Measurements from ENCODE around the gene QPCTL.

Gene QPCTL

DNA sequence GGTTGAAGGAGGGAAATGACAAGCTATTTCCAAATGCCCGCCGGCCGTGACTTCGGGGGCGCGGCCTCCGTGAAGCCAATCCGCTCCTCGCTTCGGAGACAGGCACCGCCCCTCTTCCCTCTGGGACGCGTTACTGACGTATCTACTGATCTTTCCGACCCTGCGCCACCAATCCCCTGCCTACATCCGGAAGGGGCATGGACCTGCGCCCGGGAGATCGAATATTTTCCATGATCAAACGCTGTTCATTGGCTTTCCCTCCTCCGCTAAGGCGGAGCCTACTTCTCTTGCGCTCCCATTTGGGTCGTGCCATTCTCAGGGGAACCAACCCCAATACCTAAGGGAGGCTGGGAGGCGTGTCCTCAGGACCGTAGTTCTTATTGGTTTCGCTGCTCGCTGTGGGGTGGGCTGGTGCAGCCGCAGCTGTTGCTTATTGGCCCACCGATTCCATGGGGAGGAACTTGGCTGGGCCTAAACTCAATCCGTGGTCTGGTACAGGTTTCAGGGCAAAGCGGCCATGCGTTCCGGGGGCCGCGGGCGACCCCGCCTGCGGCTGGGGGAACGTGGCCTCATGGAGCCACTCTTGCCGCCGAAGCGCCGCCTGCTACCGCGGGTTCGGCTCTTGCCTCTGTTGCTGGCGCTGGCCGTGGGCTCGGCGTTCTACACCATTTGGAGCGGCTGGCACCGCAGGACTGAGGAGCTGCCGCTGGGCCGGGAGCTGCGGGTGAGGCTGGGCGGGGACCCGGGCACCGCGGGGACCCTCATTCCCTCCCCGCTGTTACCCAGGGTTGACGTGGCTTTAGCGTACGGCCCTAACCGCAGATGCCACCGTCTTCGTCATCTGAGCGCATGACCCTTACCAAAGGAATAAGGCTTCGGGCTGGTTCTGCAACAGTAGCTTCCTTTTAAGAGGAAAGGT is at the start of gene QPCTL:
Gene QPCTL (plus strand): TSS at position 480 of the 919 bp plus-strand sequence. CDS start 38 bp downstream, at position 518.
- DNase-seq: peak; percentile 95

DNA sequence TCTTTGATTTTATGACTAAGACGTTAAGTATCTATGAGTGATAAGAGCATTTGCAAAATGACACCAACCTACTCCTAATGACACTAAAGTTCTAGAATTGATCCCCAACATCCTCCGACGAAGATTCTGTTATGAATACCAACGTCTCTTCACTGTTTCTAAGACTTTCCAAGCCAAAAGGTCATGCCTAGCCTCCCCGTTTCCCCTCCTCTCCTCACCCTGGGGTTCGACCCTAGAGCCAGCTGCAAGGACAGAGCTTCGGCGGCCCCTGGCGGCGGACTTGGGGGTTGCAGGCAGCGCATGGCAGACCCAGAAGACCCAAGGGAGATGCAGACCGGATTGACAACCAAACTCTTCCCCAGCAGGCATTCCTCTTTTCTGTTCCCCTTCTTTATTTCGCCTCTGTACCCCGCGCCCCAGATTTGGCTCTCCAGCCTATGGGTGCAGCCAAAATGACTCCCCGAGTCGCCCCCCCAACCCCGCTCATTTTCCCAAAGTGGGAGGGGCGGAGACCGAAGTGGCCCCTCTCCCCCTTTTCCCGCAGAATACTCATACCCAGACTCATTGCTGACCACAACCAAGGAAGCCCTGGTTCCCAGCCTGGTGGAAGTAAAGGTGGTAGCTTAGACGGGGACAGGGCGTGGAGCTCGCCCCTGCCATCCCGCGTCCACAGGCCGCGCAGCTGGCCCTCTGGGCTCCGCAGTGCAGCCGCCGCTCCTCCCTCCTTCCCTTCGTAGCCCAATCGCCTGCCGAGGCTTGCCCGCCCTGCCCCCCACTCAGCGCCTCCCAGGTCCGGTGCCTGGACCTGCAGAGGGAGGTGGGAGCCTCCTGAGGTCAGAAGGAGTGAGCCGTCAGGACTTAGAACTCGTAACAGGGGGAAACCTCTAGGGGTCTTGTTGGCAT is 49.2 kb upstream of the QPCTL start:
- peak; percentile 82 for DNase-seq

DNA sequence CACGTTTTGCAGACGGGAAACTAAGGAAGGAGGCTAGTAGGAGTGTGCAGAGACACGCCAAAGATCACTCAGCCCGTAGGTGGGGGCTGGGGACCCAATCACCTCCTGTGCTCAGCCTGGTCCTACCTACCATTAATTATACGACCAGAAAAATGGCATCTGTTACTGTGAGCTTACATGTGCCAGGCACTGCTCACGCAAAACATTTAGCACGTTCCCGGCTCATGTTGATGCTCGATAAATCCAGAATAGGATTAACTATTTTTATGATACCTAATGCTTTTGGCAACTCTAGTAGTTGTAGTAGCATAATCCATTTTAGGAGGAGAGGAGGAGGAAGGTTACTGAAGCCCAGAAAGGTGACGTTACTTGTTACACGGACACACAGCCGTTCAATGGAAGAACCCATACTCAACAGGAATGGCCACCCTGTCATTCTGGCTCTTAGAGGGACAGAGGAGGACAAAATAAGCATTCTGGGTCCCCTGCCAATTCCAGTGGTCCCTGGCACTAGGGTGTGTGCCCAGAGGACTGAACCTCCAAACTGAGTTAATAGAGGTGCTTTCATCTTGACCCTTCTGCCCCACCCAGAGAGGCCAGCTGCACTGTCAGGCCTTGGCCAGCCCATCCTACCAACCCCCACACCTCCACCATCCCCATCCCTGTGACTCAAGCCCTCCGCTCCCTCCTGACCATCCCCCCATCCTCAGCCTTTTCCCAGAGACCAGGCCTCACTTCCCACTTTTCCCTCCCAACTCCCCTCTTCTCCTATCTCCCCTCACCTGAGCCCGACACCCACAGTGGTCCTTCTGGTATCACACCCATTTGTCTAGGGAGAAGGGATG is 48.3 kb upstream of the QPCTL start:
- DNase-seq: no peak

DNA sequence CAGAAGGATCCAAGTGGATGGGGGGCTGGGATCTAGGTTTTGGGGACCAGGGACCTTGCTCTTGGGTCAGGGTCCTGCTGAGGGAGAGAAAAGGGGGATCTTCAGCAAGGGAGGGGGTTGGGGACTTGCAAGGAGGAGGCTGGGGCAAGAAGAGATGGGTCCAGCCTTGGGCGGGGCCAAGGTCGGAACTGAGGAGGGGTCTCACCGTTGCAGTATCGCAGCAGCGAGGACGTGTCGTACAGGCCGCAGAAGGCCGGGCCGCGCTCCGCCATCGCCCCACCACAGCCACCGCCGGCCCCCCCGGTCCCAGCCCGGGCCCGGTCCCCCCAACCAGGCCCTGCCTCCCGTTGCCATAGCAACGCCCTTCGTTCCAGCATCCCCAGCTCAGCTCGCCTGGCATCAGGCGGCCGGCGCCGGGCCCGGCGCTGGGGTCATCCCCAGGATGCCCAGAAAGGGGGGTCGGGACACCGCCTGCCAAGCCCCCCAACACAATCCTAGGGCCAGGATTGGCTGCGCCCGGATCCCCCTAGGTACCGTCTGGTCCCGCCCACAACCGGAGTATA is 47.3 kb upstream of the QPCTL start:
- no peak for DNase-seq

DNA sequence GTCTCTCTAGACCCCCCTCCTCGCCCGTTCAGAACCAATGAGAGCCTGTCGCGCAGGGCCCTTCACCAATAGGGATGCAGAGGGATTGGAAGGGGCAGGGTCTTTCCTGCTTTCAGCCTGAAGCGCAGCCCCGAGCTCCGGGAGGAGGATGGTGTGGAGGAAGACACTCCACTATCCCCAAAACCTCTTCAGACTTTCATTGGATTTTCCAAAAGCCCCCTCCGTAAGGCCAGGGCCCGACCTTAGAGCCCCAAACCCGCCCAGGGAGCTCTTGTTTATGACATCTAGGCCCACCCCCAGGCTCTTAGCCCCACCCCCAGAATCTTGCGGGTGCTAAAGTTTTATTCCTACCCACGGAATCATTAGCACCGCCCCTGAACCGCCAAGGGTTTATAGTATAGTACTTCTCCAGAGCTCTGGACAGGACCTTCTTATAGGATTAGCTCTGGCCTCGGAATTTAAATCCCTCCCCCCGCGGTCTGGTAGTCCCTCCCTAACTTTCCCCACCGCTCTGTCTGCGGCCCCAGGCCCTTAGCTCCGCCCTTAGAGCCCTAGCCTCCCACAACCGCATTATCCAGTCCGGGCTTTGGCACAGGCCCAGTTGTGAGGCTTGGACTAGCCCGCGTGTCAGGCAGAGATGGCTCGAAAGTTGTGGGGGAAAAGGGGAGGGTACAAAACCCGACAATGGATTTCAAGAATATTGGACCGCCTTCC is 46.7 kb upstream of the QPCTL start:
- peak; percentile 52 for DNase-seq

DNA sequence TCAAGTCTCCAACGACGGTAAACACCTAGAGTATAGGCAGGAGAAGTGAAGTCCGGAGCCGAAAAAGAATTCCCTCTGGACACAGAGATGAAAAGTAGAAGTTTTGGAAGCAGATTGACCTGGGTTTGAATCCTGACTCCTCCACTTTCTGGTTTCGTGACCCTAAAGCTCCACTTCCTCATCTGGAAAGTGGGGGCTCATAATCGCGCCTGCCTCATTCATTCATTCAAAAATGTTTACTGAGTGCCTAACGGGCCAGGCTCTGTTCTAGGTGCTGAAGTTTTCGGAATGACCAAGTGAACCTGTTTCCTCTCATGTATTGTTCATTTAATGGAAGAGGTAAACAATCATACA is 46.1 kb upstream of the QPCTL start:
- no peak for DNase-seq

DNA sequence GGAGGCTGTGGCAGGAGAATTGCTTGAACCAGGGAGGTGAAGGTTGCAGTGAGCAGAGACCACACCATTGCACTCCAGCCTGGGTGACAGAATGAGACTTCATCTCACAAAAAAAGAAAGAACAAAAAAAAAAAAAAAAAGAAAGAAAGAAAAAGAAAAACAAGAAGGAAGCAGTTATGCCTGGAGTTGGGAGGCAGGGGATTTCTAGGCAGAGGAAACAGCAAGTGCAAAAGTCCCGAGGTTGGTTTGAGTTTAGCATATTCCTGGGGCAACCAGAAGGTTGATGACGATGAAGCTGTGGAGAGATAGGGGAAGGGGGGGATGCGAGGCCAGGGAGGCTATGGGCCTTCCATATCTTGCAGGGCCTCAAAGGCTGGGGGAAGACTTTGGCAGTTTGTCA is 41.7 kb upstream of the QPCTL start:
- DNase-seq: no peak

DNA sequence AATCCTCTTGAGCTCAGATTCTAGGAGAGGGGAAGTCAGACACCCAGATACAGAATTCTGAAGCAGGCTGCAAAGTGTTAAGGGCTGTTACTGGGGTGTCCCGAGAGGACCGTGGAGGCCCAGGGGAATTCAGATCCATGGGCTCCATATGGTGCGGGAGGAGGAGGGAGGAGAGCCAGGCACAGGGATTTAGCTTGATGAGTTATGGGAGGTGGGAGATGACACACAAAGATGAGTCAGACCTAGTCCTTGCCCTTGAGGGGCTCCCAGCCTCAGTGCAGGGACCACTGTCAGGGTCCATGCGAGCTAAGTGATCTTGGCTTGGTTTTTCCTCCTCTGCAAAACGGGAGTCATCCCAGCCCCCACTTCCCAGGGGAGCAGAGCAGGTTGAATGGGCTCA is 38.8 kb upstream of the QPCTL start:
- no peak for DNase-seq

DNA sequence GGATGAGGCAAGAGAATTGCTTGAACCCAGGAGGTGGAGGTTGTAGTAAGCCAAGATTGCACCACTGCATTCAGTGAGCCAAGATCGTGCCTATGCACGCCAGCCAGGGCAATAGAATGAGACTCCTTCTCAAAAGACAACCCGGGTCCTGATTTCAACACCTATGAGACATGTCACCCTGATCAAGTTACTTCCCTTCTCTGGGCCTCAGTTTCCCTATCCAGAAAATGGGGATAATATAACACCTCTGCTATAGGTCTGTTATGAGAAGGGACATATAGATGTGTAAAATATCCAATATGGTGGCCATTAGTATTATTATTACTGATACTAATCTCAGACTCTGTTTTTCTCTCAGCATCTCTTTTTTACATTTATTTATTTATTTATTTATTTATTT is 37.4 kb upstream of the QPCTL start:
- DNase-seq: no peak

DNA sequence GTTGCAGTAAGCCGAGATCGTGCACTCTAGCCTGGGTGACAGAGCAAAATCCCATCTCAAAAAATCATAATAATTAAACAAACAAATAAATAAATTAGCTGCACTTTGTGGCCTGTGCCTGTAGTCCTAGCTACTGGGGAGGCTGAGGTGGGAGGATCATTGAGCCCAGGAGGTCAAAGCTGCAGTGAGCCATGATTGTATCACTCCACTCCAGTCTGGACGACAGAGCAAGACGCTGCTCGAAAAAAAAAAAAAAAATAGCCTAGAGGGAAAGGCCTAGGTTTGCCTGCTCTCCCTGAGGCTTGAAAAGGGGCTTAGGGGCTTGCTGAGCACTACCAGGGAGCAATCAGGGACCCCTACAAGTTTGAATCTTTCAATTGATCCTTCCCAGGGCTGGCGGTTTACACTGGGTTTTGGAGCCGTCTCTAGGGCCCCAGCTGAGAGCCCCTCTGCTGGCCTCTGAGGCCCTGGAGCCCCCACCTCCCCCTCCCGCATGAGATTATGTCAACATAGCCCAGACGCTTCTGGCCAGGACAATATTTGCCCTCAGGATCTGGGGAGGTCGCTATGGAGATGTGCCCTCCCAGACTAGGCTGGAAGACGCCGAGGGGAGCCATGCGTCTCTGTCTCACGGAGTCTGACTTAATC is 34.8 kb upstream of the QPCTL start:
- no peak for DNase-seq

DNA sequence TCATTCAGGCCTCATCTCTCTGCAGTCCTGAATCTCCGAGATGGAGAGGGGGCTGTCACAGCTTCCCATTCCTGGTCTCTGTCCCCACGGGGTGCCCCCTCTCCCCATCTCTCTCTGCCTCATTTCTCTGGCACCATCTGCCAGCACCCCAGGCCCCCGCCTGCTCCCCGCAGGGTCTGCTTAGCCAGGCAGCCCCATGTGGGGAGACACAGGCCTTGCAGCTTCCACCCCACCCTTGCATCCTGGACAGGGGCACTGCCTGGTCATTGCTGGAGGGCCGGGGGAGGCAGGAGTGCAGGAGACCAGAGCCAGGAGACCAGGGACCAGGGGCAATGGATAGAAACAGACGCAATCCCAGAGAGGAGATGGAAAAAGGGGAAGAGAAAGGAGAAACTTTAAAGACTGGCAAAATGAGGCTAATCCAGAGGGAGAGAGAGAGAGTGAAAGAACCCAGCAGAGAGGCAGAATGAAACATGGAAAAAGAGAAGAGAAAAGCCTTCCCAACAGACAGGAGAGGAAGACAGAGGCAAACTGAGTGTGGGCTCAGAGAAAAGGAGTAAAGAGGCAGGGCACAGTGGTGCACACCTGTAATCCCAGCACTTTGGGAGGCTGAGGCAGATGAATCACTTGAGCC is 33.3 kb upstream of the QPCTL start:
- no peak for DNase-seq

DNA sequence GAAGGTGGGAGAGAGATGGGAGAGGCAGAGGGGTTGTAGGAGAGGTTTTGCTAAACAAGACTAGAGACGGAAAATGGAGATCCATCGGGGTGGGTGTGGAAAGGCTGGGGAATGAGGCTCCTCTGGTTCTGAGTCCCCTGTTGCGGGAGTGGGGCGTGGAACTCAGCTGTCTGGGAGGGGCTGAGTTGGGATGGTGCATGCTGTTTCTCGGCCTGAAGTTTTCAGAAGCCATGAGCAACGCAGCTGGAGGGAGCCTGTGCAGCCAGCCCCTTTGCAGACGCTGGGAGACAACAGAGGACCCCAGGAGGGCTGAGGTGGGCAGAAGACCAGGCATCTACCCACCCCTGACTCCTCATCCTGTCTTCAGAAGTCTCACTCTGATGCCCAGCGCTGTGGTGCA is 31.8 kb upstream of the QPCTL start:
- no peak for DNase-seq

DNA sequence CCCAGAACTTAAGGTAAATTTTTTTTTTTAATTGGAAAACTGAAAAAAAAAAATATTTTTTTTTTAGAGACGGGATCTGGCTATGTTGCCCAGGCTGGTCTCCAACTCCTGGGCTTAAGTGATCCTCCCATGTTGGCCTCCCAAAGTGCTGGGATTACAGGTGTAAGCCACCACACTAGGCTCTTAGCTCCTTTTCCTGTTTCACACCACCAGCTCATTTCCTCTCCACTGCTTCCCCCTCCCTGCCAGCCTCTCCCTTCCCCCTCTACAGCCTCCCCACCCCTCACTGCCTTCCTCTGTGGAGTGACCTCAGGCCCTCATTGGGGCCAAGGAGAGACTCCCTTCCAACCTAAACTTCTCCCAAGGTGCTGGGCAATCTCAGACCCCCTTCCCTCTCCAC is 28.7 kb upstream of the QPCTL start:
- no peak for DNase-seq

DNA sequence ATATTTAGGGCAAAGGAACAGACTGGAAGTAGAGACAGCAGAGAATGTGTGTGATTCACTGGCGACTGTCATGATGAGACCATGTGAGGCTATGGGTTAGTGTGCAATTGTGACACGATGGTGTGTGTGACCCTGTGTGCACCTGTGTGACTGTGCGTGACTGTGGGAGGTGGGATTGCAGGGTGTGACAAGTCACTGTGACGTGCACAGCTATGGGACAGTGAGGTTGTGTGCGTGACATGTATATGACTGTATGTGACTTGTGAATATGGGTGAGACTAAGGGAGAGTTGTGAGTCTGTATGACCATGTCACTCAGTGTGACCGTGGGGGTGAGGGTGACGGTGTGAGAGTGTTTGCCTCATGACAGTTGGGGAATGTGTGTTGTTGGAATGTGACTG is 27.9 kb upstream of the QPCTL start:
- no peak for DNase-seq

DNA sequence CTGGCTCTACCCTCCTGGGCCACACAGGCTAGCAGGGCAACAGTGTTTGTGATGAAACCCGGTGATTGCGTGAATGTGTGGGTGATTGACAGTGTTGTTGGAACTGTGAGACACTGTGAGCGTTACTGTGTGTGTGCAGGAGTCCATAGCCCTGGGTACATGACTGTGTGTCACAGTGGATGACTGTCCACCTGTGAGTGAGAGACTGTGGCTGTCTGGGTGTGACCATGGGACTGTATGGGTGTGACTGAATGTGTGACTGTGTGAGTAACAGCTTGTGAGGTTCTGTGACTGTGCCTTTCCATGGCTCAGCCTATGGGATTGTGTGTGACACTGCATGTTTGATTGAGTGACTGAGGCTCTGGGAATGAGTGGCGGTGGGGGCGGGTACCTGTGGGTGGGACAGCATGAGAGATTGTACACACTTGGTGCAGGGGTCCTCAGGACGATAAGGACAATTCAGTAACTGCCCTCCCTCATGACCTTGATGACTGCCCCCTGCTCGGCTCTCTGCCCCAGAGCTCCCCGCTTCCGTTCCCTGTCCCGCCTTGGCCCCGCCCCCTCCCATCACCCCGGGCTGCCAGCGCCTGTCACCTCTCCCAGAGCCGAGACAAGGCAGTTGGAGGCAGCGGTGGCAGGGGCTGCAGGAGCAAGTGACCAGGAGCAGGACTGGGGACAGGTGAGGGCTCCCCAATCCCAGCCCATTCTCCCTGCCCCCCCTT is 24.7 kb upstream of the QPCTL start, which contains the start of gene GIPR:
Gene GIPR (plus strand): TSS at position 602 of the 722 bp plus-strand sequence. CDS start 1,300 bp downstream, outside the sequence.
- DNase-seq: peak; percentile 35

DNA sequence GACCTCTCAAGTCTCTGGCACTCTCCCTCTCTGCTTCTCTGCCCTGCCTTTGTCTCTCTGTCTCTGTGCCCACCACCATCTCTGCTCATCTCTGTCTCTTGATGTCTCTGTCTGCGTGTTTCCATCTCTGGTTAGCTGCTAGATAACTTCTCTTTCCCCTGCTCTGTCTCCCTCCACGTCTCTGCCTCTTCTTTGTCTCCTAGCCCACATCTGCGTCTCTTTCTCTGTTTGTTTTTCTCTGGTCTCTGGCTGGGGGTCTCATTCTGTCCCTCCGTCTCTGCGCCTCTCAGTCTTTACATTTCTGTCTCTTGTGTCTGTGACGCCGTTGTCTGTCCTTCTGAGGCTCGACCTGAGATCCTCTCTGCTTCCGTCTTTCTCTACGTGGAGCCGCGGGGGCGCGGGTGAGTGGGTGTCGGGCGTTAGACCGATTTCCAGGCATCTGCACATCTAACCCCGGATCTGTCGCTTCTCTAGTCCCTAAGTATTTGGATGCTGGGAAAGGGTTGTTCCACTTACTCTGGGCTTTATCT is 24.1 kb upstream of the QPCTL start:
- peak; percentile 25 for DNase-seq

DNA sequence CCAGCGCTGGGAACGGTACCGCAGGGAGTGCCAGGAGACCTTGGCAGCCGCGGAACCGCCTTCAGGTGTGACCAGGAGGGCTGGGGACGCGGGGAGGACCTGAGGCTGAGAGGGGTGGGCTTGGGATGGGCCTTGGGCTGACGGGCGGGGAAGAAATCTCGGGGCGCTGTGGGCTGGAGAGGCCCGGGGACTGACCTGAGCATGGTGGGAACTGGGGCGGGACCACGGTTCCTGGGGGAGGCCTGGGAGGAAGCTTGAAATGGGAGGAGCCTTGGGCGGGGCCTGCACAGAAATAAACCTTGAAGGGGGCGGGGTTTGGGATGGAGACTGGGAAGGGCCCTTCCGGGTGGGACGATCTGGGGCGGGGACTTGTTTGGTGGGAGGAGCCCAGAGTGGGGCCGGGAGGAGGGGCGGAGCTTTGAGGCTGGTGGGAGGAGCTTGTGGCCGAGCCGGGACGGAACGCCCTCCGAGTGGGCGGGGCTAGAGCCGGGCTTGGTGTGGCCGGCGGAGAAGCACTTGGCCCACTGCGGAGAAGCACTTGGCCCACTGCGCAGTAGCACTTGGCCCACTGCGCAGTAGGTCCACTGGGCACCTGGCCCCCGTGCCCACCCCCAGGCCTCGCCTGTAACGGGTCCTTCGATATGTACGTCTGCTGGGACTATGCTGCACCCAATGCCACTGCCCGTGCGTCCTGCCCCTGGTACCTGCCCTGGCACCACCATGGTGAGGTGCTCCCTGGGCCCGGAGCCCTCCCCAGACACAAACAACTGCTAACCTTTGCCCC is 21.6 kb upstream of the QPCTL start:
- no peak for DNase-seq

DNA sequence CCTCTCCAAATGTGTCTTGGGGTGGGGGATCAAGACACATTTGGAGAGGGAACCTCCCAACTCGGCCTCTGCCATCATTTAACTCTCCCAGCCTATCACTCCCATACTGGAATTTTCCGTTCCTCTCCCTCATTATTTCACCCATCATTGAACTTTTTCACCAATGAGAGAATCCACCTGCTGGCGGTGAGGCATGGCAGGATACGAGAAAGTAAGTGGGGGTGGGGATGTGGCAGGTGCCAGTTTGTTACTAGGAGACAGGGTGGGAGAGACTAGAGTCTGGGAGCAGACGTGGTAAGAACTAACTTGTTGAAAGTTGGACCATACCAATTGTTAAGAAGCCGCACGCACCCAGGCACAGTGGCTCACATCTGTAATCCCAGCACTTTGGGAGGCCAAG is 17.5 kb upstream of the QPCTL start:
- DNase-seq: no peak

DNA sequence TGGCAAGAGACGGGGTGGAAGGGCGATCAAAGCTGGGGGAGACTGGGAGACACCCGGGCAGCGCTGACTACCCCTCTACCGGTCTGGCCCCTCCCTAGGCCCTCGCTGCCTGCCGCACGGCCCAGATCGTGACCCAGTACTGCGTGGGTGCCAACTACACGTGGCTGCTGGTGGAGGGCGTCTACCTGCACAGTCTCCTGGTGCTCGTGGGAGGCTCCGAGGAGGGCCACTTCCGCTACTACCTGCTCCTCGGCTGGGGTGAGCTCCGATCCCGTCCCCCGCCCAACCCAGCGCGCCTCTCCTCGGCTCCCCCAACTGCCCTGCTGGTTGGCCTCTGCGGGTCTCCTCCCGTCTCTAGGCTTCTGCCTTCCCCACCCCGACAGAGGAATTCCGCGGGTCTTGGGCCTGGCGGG is 15.6 kb upstream of the QPCTL start:
- peak; percentile 34 for DNase-seq

Measured in activated CD4-positive, alpha-beta T cell treated with anti-CD3 and anti-CD28 coated beads for 1 hour (primary cell).